Measurements from ENCODE around the gene ZNF322.

The ZNF322 gene

DNA sequence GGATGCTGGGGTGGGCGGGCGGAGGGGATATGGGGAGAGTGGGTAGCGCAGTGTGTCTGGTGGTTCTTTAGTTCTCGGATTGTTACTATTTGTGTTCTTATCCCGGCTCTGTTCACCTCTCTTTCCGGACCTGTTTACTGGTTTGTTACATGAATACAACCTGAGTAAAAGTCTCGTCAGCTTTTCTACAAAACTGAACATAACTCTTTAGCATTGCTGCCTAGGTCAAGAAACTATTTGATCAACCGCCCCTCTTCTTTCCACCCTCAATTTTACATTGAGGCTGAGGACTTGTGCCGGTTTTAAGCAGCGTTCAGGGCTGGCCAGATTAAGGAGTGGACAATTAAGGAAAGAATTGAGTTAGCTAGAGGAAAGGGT lies 62.2 kb downstream of the ZNF322 start:
- Histone ChIP-seq H3K27ac (peak overlapping the region; percentile 74), H3K27me3 (ENCODE audit: insufficient read depth, low read depth, severe bottlenecking) (no peaks in the 10 kb centered on the region)

DNA sequence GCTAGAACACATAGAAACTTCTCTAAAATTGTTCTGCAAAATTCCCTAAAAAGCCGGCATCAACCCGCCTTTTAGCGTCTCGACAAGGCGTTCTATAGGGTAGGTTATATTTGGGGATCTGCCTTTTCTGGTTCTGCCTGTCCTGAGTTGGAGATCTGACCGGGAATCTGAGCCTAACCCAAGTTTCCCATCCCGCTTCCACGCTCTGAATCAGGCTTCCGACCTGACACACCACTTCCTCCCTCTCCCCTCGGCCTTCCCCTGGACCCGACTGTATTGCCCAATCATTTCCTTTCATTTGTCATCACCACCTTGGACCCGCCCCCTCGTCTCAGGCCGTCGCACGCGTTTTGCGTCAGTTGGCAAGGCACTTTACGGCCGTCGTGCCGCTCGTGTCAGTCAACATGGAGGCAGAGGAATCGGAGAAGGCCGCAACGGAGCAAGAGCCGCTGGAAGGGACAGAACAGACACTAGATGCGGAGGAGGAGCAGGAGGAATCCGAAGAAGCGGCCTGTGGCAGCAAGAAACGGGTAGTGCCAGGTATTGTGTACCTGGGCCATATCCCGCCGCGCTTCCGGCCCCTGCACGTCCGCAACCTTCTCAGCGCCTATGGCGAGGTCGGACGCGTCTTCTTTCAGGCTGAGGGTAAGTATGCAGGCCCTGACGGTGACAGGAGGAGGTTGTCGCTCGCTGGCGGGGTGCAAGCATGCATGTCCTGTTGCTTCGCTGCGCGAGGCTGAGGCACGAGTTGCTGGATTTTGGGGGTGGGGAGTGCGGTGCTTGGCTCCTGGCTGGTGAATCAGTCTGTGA lies 62.8 kb downstream of the ZNF322 start, which contains the start of gene ABT1:
Gene ABT1, plus strand, starts transcription at position 375 of the 810 bp plus-strand sequence. Its CDS starts 30 bp downstream, at position 405.
- peaks cover 29% of the 10 kb centered on the region for H3K36me3 ChIP-seq
- no peaks in the 10 kb centered on the region for H3K27me3 ChIP-seq (ENCODE audit: insufficient read depth, low read depth, severe bottlenecking)
- peak within 1 kb of the TSS; percentile 74 for H3K27ac ChIP-seq
- DNase-seq, result peak; percentile 100
- H3K9me3 ChIP-seq (ENCODE audit: severe bottlenecking), result no peaks in the 10 kb centered on the region
- H3K4me3 ChIP-seq (ENCODE audit: low read depth, low read length), result peak within 1 kb of the TSS; percentile 88
- TF ChIP-seq, protein P1, sequence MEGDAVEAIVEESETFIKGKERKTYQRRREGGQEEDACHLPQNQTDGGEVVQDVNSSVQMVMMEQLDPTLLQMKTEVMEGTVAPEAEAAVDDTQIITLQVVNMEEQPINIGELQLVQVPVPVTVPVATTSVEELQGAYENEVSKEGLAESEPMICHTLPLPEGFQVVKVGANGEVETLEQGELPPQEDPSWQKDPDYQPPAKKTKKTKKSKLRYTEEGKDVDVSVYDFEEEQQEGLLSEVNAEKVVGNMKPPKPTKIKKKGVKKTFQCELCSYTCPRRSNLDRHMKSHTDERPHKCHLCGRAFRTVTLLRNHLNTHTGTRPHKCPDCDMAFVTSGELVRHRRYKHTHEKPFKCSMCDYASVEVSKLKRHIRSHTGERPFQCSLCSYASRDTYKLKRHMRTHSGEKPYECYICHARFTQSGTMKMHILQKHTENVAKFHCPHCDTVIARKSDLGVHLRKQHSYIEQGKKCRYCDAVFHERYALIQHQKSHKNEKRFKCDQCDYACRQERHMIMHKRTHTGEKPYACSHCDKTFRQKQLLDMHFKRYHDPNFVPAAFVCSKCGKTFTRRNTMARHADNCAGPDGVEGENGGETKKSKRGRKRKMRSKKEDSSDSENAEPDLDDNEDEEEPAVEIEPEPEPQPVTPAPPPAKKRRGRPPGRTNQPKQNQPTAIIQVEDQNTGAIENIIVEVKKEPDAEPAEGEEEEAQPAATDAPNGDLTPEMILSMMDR (IDR thresholded peaks at IDR 0.05; ENCODE audit: low read depth, low read length), result no peak

More for the DNA sequence above, 62.2 kb downstream of the ZNF322 start:
- no peak for DNase-seq
- Histone ChIP-seq H3K4me3 (ENCODE audit: low read depth, low read length) (peak overlapping the region; percentile 88), H3K36me3 (peaks cover 29% of the 10 kb centered on the region), H3K9me3 (ENCODE audit: severe bottlenecking) (no peaks in the 10 kb centered on the region)
- TF ChIP-seq, protein P1 (IDR thresholded peaks at IDR 0.05; ENCODE audit: low read depth, low read length), result no peak

DNA sequence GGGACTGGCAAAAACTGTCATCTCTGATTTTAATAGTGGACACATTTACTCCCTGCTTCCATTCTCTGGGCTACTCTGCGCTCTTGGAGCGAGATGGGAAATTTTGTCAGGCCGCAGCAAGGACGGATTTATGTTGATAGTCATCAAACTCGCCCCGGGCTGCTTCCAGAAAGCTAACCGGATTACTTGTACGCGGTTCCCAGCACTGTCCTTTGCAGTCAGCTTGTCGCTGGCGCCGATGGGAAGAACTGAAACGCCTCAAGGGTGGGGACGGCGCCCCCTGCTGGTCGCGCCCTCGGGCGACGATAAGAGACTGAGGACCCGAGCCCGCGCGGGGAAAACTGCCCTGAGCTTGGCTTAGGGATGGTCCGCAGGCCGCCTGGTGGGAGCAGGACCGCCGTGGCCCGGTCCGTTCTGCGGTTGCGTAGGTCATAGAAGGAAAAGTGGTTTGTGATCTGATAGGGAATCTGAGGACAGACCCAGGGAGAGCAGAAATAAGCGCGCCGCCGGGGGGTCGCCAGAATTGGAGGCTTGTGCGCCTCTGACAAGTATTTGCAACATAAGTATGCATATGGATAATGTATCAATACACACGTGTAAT lies 63.8 kb downstream of the ZNF322 start:
- peak; percentile 99 for DNase-seq
- no peaks in the 10 kb centered on the region for H3K27me3 ChIP-seq (ENCODE audit: insufficient read depth, low read depth, severe bottlenecking)
- H3K4me3 ChIP-seq (ENCODE audit: low read depth, low read length), result peak overlapping the region; percentile 88
- H3K9me3 ChIP-seq (ENCODE audit: severe bottlenecking), result no peaks in the 10 kb centered on the region
- H3K36me3 ChIP-seq, result peaks cover 29% of the 10 kb centered on the region
- H3K27ac ChIP-seq, result peak overlapping the region; percentile 25; the same call in 1 of the 2 replicates
- TF ChIP-seq, protein P1 (IDR thresholded peaks at IDR 0.05; ENCODE audit: low read depth, low read length), result peak; percentile 98

DNA sequence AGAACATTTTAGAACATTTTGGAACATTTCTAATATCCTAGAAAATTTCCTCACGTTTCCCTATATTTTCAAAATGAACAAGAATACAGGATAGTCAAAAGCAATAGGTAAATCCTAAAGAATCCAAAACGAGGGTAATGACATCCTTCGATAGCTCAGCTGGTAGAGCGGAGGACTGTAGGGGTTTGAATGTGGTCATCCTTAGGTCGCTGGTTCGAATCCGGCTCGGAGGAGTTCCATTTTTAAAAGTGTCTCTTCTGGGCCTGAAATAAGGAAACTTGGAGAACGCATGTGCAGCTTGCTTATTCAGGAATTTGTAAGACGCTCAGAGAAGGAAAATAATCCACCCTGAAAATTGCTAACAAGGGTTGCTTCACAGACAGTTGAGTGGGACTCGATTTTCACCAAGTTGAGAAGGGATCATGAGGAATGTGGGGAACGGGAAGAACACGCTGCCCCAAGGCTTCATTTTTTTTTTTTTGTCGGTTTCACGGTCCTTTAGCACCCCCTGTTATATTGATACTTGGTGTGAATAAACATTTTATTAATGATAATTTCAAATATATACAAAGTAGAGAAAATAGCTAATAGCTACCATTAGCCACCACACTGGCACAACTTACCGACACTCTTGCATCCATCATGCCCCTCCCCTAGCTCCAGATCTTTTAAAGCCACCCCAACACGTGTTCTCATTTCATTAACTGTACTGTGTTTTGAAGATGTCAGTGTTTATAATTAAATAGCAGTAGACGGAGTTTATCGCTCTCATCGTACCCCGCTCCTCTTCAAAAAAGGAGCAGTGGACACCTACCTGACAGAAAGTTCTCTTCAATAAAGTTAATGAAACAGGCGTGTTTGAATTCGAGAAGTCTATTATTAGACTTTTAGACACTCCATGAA lies 64.6 kb downstream of the ZNF322 start:
- Histone ChIP-seq H3K4me3 (ENCODE audit: low read depth, low read length) (peak overlapping the region; percentile 88), H3K27me3 (ENCODE audit: insufficient read depth, low read depth, severe bottlenecking) (no peaks in the 10 kb centered on the region), H3K27ac (no peak overlapping the region), H3K9me3 (ENCODE audit: severe bottlenecking) (no peaks in the 10 kb centered on the region), H3K36me3 (peaks cover 25% of the 10 kb centered on the region)
- DNase-seq, result no peak
- TF ChIP-seq, protein P1 (IDR thresholded peaks at IDR 0.05; ENCODE audit: low read depth, low read length), result no peak

DNA sequence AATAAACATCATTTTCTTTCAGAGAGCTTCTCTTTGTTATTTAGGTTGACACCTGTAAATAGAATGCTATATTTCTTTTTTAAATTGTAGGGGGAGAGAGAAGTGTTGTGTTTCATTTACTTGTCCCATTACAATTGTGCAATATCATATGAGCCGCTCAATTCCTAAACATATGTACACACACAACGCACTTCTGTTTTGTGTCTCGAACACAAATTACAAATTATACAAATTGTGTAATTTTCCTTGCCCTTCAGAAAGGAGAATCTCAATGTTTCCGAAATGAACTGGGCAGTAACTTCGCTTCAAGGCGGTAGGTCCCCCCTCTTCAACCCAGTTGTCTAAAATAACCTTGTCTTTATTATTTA lies 65.4 kb downstream of the ZNF322 start:
- Histone ChIP-seq H3K36me3 (peaks cover 17% of the 10 kb centered on the region), H3K27ac (no peak overlapping the region), H3K9me3 (ENCODE audit: severe bottlenecking) (no peaks in the 10 kb centered on the region), H3K4me3 (ENCODE audit: low read depth, low read length) (no peak overlapping the region), H3K27me3 (ENCODE audit: insufficient read depth, low read depth, severe bottlenecking) (no peaks in the 10 kb centered on the region)
- TF ChIP-seq, protein P1 (IDR thresholded peaks at IDR 0.05; ENCODE audit: low read depth, low read length), result no peak
- DNase-seq, result no peak

Data from WERI-Rb-1 (cell line).